HUES64 (cell line): ENCODE data around the gene ACAP3.
A peak's percentile ranks its signal among the peaks of the same experiment; 100 is the strongest.

Experiments
- H3K27ac ChIP-seq: 2 replicates; pipeline ENCODE4 v1.7.0; 2013; ENCODE audit warnings: low read depth, low read length, inconsistent platforms
- H3K27me3 ChIP-seq: 2 replicates; pipeline ENCODE4 v1.6.1; 2013; ENCODE audit warnings: mild to moderate bottlenecking, low read length; ENCODE audit not compliant: insufficient read depth
- H3K36me3 ChIP-seq: 2 replicates; pipeline ENCODE4 v1.6.1; 2013; ENCODE audit warnings: mild to moderate bottlenecking, low read length; ENCODE audit not compliant: insufficient read depth
- H3K4me1 ChIP-seq: 2 replicates; pipeline ENCODE4 v1.6.1; 2013; ENCODE audit warnings: mild to moderate bottlenecking, low read length, moderate library complexity; ENCODE audit not compliant: insufficient read depth
- H3K4me3 ChIP-seq: 2 replicates; pipeline ENCODE4 v1.5.1; 2013; ENCODE audit warnings: mild to moderate bottlenecking, low read length, moderate library complexity
- H3K9ac ChIP-seq: 2 replicates; pipeline ENCODE4 v1.6.1; 2013; ENCODE audit warnings: mild to moderate bottlenecking, low read depth, low read length
- H3K9me3 ChIP-seq: 2 replicates; pipeline ENCODE4 v1.6.1; 2013; ENCODE audit warnings: low read depth, low read length; ENCODE audit not compliant: insufficient read depth
- WGBS: fragments of 150-250, 120-280 bp; methylation state at CpG from one replicate; pipeline ENCODE4 v1.1.7; 2013; ENCODE audit warnings: missing lambda C conversion rate; 5-methylcytosine and 5-hydroxymethylcytosine counted together

The ACAP3 gene

DNA sequence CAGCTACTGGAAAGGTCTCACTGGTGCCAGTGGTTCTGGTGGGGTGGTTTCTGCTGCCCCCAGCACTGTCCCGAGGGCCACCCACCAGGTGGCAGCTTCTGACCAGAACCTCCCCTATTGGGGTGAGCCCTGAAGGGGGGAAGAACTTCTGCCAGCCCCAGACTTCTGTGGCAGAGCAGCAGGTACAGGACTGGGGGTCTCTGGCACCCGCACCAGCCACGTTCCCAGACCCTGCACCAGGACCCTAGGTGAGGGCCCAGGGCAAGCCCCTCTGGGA is 2.3 kb upstream of the ACAP3 start:
- Histone ChIP-seq H3K27ac (no peak overlapping the region; the same call in 1 of the 2 replicates), H3K9me3 (no peaks in the 10 kb centered on the region), H3K4me3 (no peak overlapping the region), H3K4me1 (peaks cover 17% of the 10 kb centered on the region), H3K36me3 (peaks cover 49% of the 10 kb centered on the region), H3K27me3 (no peaks in the 10 kb centered on the region; the same call in 1 of the 2 replicates), H3K9ac (no peak overlapping the region)
- WGBS = 82% methylated on average over 3 of the region's 3 CpGs

DNA sequence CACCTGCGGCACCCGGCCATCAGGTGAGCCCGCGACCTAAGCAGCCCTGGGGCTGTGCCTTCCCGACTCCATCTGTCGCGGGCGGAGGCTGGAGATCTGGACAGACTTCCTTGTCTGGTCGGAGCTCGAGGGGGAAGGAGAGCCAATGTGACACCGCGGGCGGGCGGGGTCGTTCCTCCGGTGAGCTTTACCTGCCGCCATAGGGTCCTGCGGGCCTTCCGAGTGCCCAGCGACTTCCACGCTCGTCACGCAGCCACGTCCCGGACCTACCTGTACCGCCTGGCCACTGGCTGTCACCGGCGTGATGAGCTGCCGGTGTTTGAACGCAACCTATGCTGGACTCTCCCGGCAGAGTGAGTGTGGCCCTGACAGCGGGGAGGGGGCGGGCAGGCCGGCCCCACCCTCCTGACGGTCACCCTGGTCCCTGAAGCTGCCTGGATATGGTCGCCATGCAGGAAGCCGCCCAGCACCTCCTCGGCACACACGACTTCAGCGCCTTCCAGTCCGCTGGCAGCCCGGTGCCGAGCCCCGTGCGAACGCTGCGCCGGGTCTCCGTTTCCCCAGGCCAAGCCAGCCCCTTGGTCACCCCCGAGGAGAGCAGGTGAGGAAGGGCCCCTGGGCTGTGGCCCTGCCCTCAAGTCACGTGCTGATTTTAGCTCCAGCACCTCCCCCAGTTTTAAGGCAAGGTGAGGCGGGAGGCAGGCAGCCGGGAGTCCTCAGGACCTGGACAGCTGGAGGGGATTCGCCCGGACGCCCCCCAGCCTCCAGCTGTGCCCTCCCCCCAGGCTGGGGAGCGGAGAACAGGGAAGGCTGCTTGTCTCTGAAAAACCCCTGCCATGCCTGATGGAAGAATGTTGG is 1.8 kb upstream of the ACAP3 start:
- Histone ChIP-seq H3K4me1 (peaks cover 21% of the 10 kb centered on the region), H3K9ac (peak overlapping the region; percentile 82), H3K27ac (peak overlapping the region; percentile 13; the same call in 1 of the 2 replicates), H3K9me3 (no peaks in the 10 kb centered on the region), H3K36me3 (peaks cover 45% of the 10 kb centered on the region), H3K27me3 (no peaks in the 10 kb centered on the region; the same call in 1 of the 2 replicates), H3K4me3 (peak overlapping the region; percentile 88)
- WGBS = 15% methylated on average over 57 of the region's 57 CpGs

DNA sequence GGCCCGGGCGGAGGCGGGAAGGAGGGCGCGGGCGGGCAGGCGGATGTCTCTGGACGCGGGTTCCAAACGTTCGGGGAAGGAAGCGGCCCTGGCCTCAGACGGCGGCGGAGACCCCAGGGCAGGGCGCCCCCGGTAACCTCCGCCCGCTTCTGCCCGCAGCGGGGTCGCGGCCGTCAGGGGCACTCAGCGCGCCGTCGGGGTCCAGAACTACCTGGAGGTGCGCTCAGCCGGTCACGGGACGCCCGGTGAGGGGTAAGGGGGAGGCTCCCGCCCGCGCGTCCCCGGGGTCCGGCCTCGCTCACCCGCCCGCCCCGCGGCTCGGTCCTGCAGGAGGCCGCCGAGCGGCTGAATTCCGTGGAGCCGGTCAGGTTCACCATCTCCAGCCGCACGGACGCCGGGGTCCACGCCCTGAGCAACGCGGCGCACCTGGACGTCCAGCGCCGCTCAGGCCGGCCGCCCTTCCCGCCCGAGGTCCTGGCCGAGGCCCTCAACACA is 1.1 kb upstream of the ACAP3 start:
- Histone ChIP-seq H3K4me1 (peaks cover 23% of the 10 kb centered on the region), H3K27ac (peak overlapping the region; percentile 67; the same call in 1 of the 2 replicates)
- WGBS = under 1% methylated on average over 66 of the region's 66 CpGs

DNA sequence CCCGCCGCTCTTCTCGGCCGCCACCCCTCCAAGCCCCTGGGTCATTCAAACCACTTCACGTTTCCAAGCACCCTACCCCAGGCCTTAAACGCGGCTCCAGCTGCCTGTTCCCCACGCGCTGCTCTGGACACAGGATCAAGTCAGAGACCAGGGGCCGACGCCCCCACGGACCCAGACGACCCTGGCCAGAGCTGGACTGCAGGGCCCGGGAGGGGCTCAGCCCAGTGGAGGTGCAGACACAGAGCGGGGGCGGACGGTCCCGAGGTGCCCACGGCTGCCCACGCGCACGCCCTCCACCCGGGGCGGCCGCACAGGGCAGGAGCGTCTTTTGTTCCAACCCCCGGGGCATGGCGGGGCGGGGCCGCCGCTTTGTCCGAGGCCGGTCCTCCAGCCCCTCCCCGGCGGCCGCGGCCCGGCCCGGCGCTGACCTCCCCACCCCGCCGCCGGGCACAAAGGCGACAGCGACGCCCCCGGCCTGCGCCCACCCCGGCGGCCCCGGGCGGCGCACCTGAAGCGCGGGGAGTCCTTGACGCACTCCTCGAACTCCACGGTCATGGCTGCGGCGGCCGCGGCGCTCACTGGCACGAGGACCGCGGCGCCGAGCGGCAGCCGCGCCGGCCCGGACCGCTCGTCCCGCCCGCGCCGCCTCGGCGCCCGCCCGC is 338 bp downstream of the ACAP3 start:
- Histone ChIP-seq H3K27ac (peak overlapping the region; percentile 25; the same call in 1 of the 2 replicates), H3K27me3 (no peaks in the 10 kb centered on the region; the same call in 1 of the 2 replicates), H3K9ac (peak overlapping the region; percentile 74), H3K4me1 (peaks cover 23% of the 10 kb centered on the region), H3K9me3 (no peaks in the 10 kb centered on the region), H3K36me3 (peaks cover 24% of the 10 kb centered on the region), H3K4me3 (peak overlapping the region; percentile 77)
- WGBS = 2% methylated on average over 83 of the region's 83 CpGs

More for the DNA sequence above, 1.1 kb upstream of the ACAP3 start:
- Histone ChIP-seq H3K9me3 (no peaks in the 10 kb centered on the region), H3K4me3 (peak overlapping the region; percentile 88), H3K27me3 (no peaks in the 10 kb centered on the region; the same call in 1 of the 2 replicates), H3K9ac (peak overlapping the region; percentile 82), H3K36me3 (peaks cover 38% of the 10 kb centered on the region)

DNA sequence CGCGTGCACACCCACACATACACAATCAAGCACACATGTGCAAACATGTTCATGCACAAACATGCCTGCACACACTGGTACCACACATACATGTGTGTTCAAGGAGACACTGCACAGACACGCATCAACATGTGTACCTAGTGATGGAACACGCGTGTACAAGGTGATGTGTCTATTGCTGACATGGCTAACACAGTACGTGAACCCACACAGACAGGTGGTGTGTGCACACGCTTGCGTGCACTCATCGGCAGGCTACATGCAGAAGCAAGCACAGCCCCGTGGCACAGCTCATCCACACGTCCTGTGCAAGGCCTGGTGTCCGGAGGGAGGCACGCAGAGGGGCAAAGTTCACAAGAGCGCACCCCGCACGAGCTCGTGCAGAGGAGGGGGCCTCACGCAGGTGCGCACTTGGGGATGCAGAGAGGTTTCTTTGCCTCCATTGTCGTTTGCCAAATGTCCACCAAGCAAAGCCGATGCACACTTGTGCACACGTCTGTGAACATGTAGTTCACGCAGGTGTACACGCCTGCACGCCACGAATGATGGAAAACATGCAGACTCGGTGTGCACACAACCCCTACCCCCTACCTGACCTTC is 969 bp downstream of the ACAP3 start:
- no peaks in the 10 kb centered on the region; the same call in 1 of the 2 replicates for H3K27me3 ChIP-seq
- peaks cover 23% of the 10 kb centered on the region for H3K4me1 ChIP-seq
- H3K36me3 ChIP-seq = peaks cover 19% of the 10 kb centered on the region
- H3K9ac ChIP-seq = peak overlapping the region; percentile 74; the same call in 1 of the 2 replicates
- no peaks in the 10 kb centered on the region for H3K9me3 ChIP-seq
- H3K4me3 ChIP-seq = peak overlapping the region; percentile 77
- H3K27ac ChIP-seq = no peak overlapping the region
- 67% methylated on average over 27 of the region's 27 CpGs for WGBS

DNA sequence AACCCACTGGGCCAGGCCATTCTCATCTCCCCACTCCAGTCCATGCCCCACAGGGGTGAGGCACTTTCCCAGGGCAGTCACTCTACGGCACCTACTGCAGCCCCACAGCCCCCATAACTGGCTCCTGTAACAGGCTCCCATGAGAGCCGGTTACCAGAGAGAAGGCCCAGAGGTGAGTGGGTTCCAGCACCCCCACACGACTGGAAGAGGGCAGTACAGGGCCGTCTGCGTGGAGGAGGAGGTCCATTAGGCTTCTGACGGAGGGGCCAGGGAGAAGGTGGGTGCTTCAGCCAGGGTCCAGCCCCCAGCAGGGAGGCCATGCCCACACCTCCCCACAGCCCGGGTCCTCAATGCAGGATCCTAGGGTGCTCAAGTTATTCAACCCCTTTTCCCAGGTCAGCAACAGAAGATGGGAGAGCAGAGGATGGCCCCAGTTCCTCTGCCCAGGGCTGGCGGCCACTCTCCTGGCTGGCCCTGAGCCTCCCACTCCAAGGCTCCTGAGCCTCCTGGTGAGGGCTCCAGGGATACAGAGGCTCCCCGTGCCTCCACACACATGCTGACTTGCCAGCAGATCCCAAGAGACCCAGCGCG is 1.6 kb downstream of the ACAP3 start:
- Histone ChIP-seq H3K27me3 (no peaks in the 10 kb centered on the region; the same call in 1 of the 2 replicates), H3K27ac (peak overlapping the region; percentile 72; the same call in 1 of the 2 replicates), H3K4me1 (peaks cover 23% of the 10 kb centered on the region), H3K9me3 (no peaks in the 10 kb centered on the region), H3K4me3 (peak overlapping the region; percentile 77), H3K36me3 (peaks cover 13% of the 10 kb centered on the region), H3K9ac (no peak overlapping the region)
- 52% methylated on average over 11 of the region's 11 CpGs for WGBS

DNA sequence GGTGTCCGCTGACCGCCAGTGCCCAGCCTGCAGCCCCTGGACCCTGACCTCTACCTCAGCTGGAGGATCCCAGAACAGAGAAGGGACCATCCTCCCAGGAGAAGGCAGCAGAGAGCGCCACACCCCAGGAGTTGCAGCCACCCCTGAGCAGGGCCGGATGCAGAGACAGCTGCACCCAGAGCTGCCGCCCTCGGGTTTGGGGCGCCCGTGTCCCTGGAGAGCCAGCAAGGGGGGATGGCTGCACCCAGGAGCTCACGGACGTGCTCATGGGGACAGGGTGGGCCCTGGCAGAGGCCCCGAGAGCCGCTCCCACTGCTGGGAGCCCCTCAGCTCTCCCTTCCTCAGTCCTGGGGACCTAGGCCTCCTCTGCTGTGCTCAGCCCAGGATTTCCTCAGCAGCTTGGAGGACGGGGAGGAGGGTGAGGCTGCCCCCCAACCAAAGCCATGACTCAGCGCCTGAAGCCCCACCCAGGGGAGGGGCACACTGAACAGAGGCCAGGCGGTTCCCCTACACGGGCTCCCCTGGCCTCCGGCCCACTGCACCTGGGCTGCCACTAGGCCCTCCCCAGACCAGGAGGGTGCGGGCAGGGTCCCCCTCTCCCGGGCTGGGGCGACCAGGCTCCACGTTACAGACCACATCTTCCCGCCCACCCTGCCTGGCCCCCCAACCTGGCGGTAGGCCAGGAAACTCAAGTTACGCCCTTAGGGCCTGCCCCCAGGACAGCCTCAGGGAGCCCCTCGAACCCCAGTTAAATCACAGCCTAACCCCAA is 2.2 kb downstream of the ACAP3 start:
- no peaks in the 10 kb centered on the region for H3K9me3 ChIP-seq
- peak overlapping the region; percentile 72 for H3K27ac ChIP-seq
- H3K27me3 ChIP-seq = no peaks in the 10 kb centered on the region; the same call in 1 of the 2 replicates
- H3K9ac ChIP-seq = peak overlapping the region; percentile 11; the same call in 1 of the 2 replicates
- H3K4me3 ChIP-seq = peak overlapping the region; percentile 77
- H3K4me1 ChIP-seq = peaks cover 23% of the 10 kb centered on the region
- peaks cover 8% of the 10 kb centered on the region for H3K36me3 ChIP-seq
- WGBS = 57% methylated on average over 25 of the region's 25 CpGs

DNA sequence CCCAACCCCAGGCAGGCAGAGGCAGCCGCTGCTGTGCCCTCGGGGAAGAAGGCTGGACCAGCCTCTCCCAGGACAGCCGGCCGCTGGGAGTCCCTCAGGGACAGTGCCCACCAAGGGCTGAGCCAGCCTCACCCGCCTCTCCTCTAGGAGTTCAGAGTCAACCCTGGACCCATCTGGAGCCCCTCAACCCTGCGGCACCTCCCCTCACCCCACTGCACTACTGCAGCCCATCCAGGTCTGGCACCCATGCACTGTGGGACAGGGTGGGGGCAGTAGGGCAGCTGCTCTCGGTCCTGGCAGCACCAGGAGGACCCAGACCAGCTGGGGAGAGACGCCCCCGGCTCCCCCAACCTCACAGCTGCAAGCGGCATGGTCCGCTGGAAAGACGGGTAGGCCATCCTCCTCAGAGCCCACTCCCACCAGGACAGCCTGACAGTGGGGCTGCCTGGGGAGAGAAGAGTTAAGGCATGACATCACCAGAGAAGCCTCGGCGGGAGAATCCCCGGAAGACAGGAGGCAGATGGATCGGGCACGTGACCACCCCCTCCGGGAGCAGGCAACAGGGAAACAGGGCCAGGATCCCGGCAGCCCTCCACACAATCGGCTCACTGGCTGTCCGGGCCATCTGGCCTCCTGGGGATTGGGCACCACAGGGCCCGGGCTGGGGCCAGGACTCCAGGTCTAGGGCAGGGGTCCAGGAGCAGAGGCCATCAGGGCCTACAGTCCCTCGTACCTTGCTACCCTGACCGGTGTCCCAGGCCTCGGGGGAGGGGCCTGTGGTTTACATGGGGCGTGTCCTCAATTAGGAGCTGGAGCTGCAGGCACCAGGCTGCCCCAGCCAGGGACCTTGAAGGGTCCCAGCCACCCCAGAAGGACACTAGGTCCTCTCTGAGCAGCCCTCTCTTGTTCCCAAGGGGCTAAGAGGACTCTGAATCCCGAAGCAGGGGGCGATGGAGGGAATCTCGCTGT is 3.1 kb downstream of the ACAP3 start:
- peaks cover 23% of the 10 kb centered on the region for H3K4me1 ChIP-seq
- H3K36me3 ChIP-seq = no peaks in the 10 kb centered on the region
- 29% methylated on average over 29 of the region's 29 CpGs for WGBS
- peak overlapping the region; percentile 11; the same call in 1 of the 2 replicates for H3K9ac ChIP-seq
- no peaks in the 10 kb centered on the region for H3K9me3 ChIP-seq
- peak overlapping the region; percentile 33 for H3K4me3 ChIP-seq
- no peaks in the 10 kb centered on the region; the same call in 1 of the 2 replicates for H3K27me3 ChIP-seq
- H3K27ac ChIP-seq = peak overlapping the region; percentile 72

DNA sequence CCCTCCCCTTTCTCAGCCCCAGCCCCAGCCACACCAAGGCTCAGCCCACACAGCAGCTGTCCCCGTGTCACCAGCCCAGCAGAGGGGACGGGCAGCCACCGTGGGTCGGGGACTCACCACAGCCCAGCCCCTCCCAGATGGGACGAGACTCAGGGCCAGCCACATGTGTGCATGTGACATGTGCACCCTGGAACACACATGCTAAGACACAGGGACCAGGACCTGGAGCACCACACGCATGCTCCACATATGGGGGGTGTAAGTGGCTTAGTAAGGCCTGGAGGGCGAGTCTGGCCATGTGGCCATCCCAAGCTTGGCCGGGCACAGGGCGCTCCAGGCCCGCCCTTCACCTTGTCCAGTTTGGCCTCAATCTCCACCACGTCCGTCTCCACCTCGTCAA is 4.0 kb downstream of the ACAP3 start:
- Histone ChIP-seq H3K27ac (no peak overlapping the region), H3K4me3 (no peak overlapping the region), H3K9ac (no peak overlapping the region), H3K36me3 (no peaks in the 10 kb centered on the region), H3K9me3 (no peaks in the 10 kb centered on the region), H3K27me3 (no peaks in the 10 kb centered on the region; the same call in 1 of the 2 replicates), H3K4me1 (peaks cover 23% of the 10 kb centered on the region)
- WGBS = 90% methylated on average over 13 of the region's 13 CpGs
